WTC11 (cell line): ENCODE measurements around the gene AGAP3. TPM values are rescaled to one million over a fixed set of nuclear protein-coding genes. Genes with fewer than 3 reads are reported as not detected.

Experiments used
- ATAC-seq: fragments of 200-7000 bp; cut with Tn5 transposase; 2 replicates; pipeline ENCODE4 v1.10.0; 2021; ENCODE audit warnings: mild to moderate bottlenecking, moderate library complexity
- CTCF ChIA-PET: fragments of 300-600 bp; sonication (Branson Sonifier 250); formaldehyde crosslinking; loops from one replicate; lab custom pipeline; 2021; ENCODE audit warnings: antibody characterized with exemption; lab: Charles Lee
- POLR2A ChIA-PET: fragments of 350-600 bp; sonication (Branson Sonifier 250); formaldehyde crosslinking; loops from one replicate; lab custom pipeline; 2021; ENCODE audit warnings: antibody characterized with exemption; lab: Charles Lee
- DNase-seq: peaks from one replicate; pipeline ENCODE4 v3.0.0; 2021; ENCODE audit warnings: low spot score
- H3K27ac Mint-ChIP-seq: 2 replicates; pipeline ENCODE4 v1.8.0; 2021; ENCODE audit warnings: mixed read lengths
- H3K27me3 Mint-ChIP-seq: 2 replicates; pipeline ENCODE4 v1.8.0; 2021; ENCODE audit warnings: low read depth, mild to moderate bottlenecking, moderate library complexity, mixed read lengths
- H3K36me3 Mint-ChIP-seq: 2 replicates; pipeline ENCODE4 v1.8.0; 2021; ENCODE audit warnings: mixed read lengths
- H3K4me1 Mint-ChIP-seq: 2 replicates; pipeline ENCODE4 v1.8.0; 2022; ENCODE audit warnings: mixed read lengths
- H3K4me3 Mint-ChIP-seq: 2 replicates; pipeline ENCODE4 v1.8.0; 2021; ENCODE audit warnings: mild to moderate bottlenecking, moderate library complexity, mixed read lengths
- H3K9me3 Mint-ChIP-seq: 2 replicates; pipeline ENCODE4 v1.8.0; 2021; ENCODE audit warnings: mixed read lengths
- AFF4 ChIP-seq: sonication (generic); formaldehyde crosslinking; IDR thresholded peaks from 2 replicates; pipeline ENCODE4 v1.8.1; 2023; ENCODE audit warnings: mild to moderate bottlenecking, missing genetic modification reagents, borderline replicate concordance
- CBFB ChIP-seq: sonication (generic); formaldehyde crosslinking; IDR thresholded peaks from 2 replicates; pipeline ENCODE4 v1.8.1; 2022; ENCODE audit warnings: mild to moderate bottlenecking, low read depth, missing genetic modification reagents
- CREM ChIP-seq: sonication (generic); formaldehyde crosslinking; IDR thresholded peaks from 2 replicates; pipeline ENCODE4 v1.8.1; 2022; ENCODE audit warnings: mild to moderate bottlenecking, missing genetic modification reagents, moderate library complexity
- ETV6 ChIP-seq: sonication (generic); formaldehyde crosslinking; IDR thresholded peaks from 2 replicates; pipeline ENCODE4 v1.8.1; 2022; ENCODE audit warnings: mild to moderate bottlenecking, missing genetic modification reagents
- FOXP1 ChIP-seq: sonication (generic); formaldehyde crosslinking; IDR thresholded peaks from 2 replicates; pipeline ENCODE4 v1.8.0; 2022; ENCODE audit warnings: missing genetic modification reagents, mild to moderate bottlenecking, moderate library complexity, borderline replicate concordance
- FOXP4 ChIP-seq: sonication (generic); formaldehyde crosslinking; IDR thresholded peaks from 2 replicates; pipeline ENCODE4 v1.8.0; 2022; ENCODE audit warnings: mild to moderate bottlenecking, missing genetic modification reagents
- IRF2 ChIP-seq: sonication (generic); formaldehyde crosslinking; IDR thresholded peaks from 2 replicates; pipeline ENCODE4 v1.8.0; 2022; ENCODE audit warnings: low read depth, missing genetic modification reagents, borderline replicate concordance
- NFYB ChIP-seq: sonication (generic); formaldehyde crosslinking; conservative IDR thresholded peaks from 2 replicates; pipeline ENCODE4 v1.8.0; 2022; ENCODE audit warnings: low read depth, missing genetic modification reagents
- NR1H2 ChIP-seq: sonication (generic); formaldehyde crosslinking; IDR thresholded peaks from 2 replicates; pipeline ENCODE4 v1.9.0; 2021; ENCODE audit warnings: mild to moderate bottlenecking, moderate library complexity, missing genetic modification reagents
- NR3C1 ChIP-seq: sonication (generic); formaldehyde crosslinking; conservative IDR thresholded peaks from 2 replicates; pipeline ENCODE4 v1.8.1; 2023; ENCODE audit warnings: low read depth, mild to moderate bottlenecking, missing genetic modification reagents
- SMAD4 ChIP-seq: sonication (generic); formaldehyde crosslinking; IDR thresholded peaks from 2 replicates; pipeline ENCODE4 v1.8.0; 2022; ENCODE audit warnings: mild to moderate bottlenecking, missing genetic modification reagents
- SOX15 ChIP-seq: fragments of 250-450 bp; sonication (Bioruptor Pico); IDR thresholded peaks from 2 replicates; pipeline ENCODE4 v1.9.0; 2021; ENCODE audit warnings: mild to moderate bottlenecking
- SP1 ChIP-seq: sonication (generic); formaldehyde crosslinking; conservative IDR thresholded peaks from 2 replicates; pipeline ENCODE4 v1.8.1; 2022; ENCODE audit warnings: missing genetic modification reagents
- ZNF219 ChIP-seq: sonication (generic); formaldehyde crosslinking; IDR thresholded peaks from 2 replicates; pipeline ENCODE4 v1.8.0; 2023; ENCODE audit warnings: missing genetic modification reagents, mild to moderate bottlenecking, borderline replicate concordance
- ZNF232 ChIP-seq: sonication (generic); formaldehyde crosslinking; IDR thresholded peaks from 2 replicates; pipeline ENCODE4 v1.8.0; 2022; ENCODE audit warnings: mild to moderate bottlenecking, missing genetic modification reagents
- ZNF263 ChIP-seq: sonication (generic); formaldehyde crosslinking; IDR thresholded peaks from 2 replicates; pipeline ENCODE4 v1.8.1; 2022; ENCODE audit warnings: low read depth, mild to moderate bottlenecking, moderate library complexity, missing genetic modification reagents
- ZNF512 ChIP-seq: sonication (generic); formaldehyde crosslinking; IDR thresholded peaks from 2 replicates; pipeline ENCODE4 v1.8.1; 2022; ENCODE audit warnings: missing genetic modification reagents, borderline replicate concordance
- total RNA-seq: library from RNA; stranded (reverse); gene quantifications from 3 replicates; pipeline ENCODE4 v1.2.3, GENCODE V29; 2021
- TF ChIP-seq, protein P1 (sequence below): sonication (generic); formaldehyde crosslinking; IDR thresholded peaks from 2 replicates; pipeline ENCODE4 v1.8.0; 2023; ENCODE audit warnings: mild to moderate bottlenecking, missing genetic modification reagents
- TF ChIP-seq, protein P2 (sequence below): fragments of 250-450 bp; sonication (Bioruptor Pico); IDR thresholded peaks from 2 replicates; pipeline ENCODE4 v1.9.0; 2021; ENCODE audit warnings: mild to moderate bottlenecking
- TF ChIP-seq, protein P3 (sequence below): fragments of 250-450 bp; sonication (Bioruptor Pico); conservative IDR thresholded peaks from 2 replicates; pipeline ENCODE4 v1.9.0; 2021; ENCODE audit warnings: mild to moderate bottlenecking

Gene AGAP3
- total RNA-seq, 1 experiment from 2014 or later, result 163 TPM

DNA sequence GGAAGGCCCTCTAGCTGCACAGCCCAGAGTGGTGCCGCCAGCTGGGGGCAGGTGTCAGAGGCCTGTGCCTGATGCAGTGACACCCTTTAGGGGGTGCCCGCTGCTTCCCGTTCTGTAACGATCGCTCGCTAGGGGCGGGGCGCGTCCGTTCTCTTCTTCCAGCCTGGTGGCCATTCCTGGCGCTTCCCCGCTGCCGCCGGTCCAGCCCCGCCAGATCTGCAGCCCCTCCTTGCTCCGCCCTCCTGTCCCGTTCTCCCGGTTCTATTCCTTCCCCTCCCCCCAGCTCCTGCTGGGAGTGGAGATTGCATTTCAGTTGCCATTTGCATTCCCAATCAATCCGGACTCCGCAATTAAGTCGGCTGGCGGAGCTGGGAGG, 39.2 kb downstream of the AGAP3 start:
- Mint-ChIP-seq H3K9me3 (no peaks in the 10 kb centered on the region), H3K4me3 (peak overlapping the region; percentile 83), H3K27me3 (peaks cover 5% of the 10 kb centered on the region; the same call in 1 of the 2 replicates), H3K27ac (peak overlapping the region; percentile 49; the same call in 1 of the 2 replicates), H3K4me1 (peaks cover 31% of the 10 kb centered on the region), H3K36me3 (peaks cover 27% of the 10 kb centered on the region)
- POLR2A ChIA-PET, result interaction anchor here (0.6 to 1.7 kb wide), 2 partner anchors 102 to 219 kb away, joined by 3 to 7 read pairs; partner anchors contain the start of gene ABCF2
- peak; percentile 60 for ATAC-seq
- CTCF ChIA-PET, result interaction anchor here (0.6 to 4.2 kb wide), 20 partner anchors 10 to 377 kb away, joined by 3 to 65 read pairs (median 6); partner anchors contain the start of genes ABCF2, GBX1 and H2BK1
- DNase-seq, result peak; percentile 83
- TF ChIP-seq IRF2 (CRISPR knock-in tag) (no peak), ZNF263 (CRISPR knock-in tag) (no peak), SMAD4 (CRISPR knock-in tag) (no peak), ETV6 (0 out of 2 replicates have a peak, but pooled peaks have one; percentile 45), NFYB (CRISPR knock-in tag) (no peak), ZNF232 (0 out of 2 replicates have a peak, but pooled peaks have one; percentile 49), NR1H2 (CRISPR knock-in tag) (no peak), FOXP4 (CRISPR knock-in tag) (no peak), CREM (no peak), SOX15 (CRISPR knock-in tag) (no peak), CBFB (CRISPR knock-in tag) (0 out of 2 replicates have a peak, but pooled peaks have one; percentile 59), SP1 (CRISPR knock-in tag) (peak; percentile 33; the same call in 1 of the 2 replicates), ZNF512 (CRISPR knock-in tag) (no peak), FOXP1 (0 out of 2 replicates have a peak, but pooled peaks have one; percentile 49), NR3C1 (CRISPR knock-in tag) (no peak), ZNF219 (CRISPR knock-in tag) (no peak), AFF4 (no peak)
- TF ChIP-seq, protein P1, sequence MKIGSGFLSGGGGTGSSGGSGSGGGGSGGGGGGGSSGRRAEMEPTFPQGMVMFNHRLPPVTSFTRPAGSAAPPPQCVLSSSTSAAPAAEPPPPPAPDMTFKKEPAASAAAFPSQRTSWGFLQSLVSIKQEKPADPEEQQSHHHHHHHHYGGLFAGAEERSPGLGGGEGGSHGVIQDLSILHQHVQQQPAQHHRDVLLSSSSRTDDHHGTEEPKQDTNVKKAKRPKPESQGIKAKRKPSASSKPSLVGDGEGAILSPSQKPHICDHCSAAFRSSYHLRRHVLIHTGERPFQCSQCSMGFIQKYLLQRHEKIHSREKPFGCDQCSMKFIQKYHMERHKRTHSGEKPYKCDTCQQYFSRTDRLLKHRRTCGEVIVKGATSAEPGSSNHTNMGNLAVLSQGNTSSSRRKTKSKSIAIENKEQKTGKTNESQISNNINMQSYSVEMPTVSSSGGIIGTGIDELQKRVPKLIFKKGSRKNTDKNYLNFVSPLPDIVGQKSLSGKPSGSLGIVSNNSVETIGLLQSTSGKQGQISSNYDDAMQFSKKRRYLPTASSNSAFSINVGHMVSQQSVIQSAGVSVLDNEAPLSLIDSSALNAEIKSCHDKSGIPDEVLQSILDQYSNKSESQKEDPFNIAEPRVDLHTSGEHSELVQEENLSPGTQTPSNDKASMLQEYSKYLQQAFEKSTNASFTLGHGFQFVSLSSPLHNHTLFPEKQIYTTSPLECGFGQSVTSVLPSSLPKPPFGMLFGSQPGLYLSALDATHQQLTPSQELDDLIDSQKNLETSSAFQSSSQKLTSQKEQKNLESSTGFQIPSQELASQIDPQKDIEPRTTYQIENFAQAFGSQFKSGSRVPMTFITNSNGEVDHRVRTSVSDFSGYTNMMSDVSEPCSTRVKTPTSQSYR (CRISPR knock-in tag), result peak; percentile 89
- TF ChIP-seq, protein P2, sequence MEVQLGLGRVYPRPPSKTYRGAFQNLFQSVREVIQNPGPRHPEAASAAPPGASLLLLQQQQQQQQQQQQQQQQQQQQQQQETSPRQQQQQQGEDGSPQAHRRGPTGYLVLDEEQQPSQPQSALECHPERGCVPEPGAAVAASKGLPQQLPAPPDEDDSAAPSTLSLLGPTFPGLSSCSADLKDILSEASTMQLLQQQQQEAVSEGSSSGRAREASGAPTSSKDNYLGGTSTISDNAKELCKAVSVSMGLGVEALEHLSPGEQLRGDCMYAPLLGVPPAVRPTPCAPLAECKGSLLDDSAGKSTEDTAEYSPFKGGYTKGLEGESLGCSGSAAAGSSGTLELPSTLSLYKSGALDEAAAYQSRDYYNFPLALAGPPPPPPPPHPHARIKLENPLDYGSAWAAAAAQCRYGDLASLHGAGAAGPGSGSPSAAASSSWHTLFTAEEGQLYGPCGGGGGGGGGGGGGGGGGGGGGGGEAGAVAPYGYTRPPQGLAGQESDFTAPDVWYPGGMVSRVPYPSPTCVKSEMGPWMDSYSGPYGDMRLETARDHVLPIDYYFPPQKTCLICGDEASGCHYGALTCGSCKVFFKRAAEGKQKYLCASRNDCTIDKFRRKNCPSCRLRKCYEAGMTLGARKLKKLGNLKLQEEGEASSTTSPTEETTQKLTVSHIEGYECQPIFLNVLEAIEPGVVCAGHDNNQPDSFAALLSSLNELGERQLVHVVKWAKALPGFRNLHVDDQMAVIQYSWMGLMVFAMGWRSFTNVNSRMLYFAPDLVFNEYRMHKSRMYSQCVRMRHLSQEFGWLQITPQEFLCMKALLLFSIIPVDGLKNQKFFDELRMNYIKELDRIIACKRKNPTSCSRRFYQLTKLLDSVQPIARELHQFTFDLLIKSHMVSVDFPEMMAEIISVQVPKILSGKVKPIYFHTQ (CRISPR knock-in tag), result no peak
- TF ChIP-seq, protein P3, sequence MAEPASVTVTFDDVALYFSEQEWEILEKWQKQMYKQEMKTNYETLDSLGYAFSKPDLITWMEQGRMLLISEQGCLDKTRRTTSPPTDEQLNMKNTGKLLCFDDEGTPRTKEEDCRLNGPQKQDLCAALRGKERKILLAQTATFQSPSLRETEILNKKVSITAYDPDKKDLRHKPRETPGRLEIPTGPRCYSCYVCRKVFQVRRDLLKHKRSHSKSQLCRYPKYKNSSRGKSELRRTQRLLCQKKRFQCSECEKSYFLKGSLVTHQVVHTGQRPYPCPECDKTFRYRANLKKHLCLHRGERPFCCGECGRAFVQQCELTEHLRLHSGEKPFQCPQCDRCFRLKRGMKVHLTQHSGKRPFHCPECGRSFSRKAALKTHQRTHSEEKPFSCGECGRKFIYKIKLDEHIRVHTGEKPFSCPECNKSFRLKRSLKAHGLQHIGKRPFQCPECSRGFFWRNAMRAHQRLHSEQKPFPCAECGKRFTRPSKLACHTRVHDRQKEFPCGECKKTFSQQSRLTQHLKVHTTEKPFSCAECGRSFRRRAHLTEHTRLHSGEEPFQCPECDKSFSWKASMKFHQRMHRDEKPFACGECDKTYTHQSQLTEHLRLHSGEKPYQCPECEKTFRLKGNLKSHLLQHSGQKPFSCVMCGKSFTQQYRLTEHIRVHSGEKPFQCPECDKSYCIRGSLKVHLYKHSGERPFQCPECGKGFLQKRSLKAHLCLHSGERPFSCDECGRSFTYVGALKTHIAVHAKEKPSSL, result no peak
